OCI-LY7 (cell line): ENCODE results near the gene MTSS2. TPM values are rescaled to one million over a fixed set of nuclear protein-coding genes. Genes with fewer than 3 reads are reported as not detected.
A peak's percentile ranks its signal among the peaks of the same experiment; 100 is the strongest.

Experiments used
- BruUV-seq: library from RNA; stranded (reverse); fragments of 400-500 nt; replicated peaks from 2 replicates; lab custom pipeline; 2021; lab: Mats Ljungman, UMichigan
- CTCF ChIA-PET: fragments of 300-600 bp; sonication (Branson Sonifier 250); formaldehyde crosslinking; loops from one replicate; lab custom pipeline; 2022; ENCODE audit warnings: antibody characterized with exemption; ENCODE audit not compliant: unreplicated experiment; lab: Charles Lee
- POLR2A ChIA-PET: fragments of 300-600 bp; sonication (Branson Sonifier 250); formaldehyde crosslinking; loops from one replicate; lab custom pipeline; 2022; ENCODE audit warnings: antibody characterized with exemption; lab: Charles Lee
- DNase-seq: peaks from one replicate; pipeline ENCODE4 v3.0.0-alpha.2; 2015; ENCODE audit warnings: low spot score
- H2AFZ ChIP-seq: fragments of 200-600 bp; sonication (generic), shearing (Covaris generic); 2 replicates; pipeline ENCODE4 v1.6.1; 2014; ENCODE audit warnings: mild to moderate bottlenecking, antibody characterized with exemption, low read length, moderate library complexity
- H3K27ac ChIP-seq: fragments of 200-600 bp; sonication (generic); 2 replicates; pipeline ENCODE4 v1.5.1; 2014; ENCODE audit warnings: mixed run types, low read depth, mild to moderate bottlenecking, moderate library complexity, low read length, inconsistent platforms; ENCODE audit not compliant: poor library complexity, severe bottlenecking
- H3K36me3 ChIP-seq: fragments of 200-600 bp; sonication (generic); 2 replicates; pipeline ENCODE4 v1.6.1; 2014; ENCODE audit warnings: mild to moderate bottlenecking, antibody characterized with exemption, low read length, moderate library complexity, mixed read lengths; ENCODE audit not compliant: insufficient read depth
- H3K4me1 ChIP-seq: fragments of 200-600 bp; sonication (generic); 2 replicates; pipeline ENCODE4 v1.5.1; 2014; ENCODE audit warnings: mild to moderate bottlenecking, low read length; ENCODE audit not compliant: insufficient read depth, poor library complexity, severe bottlenecking
- H3K4me2 ChIP-seq: fragments of 200-600 bp; sonication (generic); 2 replicates; pipeline ENCODE4 v1.6.1; 2014; ENCODE audit warnings: mild to moderate bottlenecking, low read length
- H3K4me3 ChIP-seq: fragments of 200-600 bp; sonication (generic); 2 replicates; pipeline ENCODE4 v1.5.1; 2014; ENCODE audit warnings: mild to moderate bottlenecking, low read depth, low read length; ENCODE audit not compliant: poor library complexity, severe bottlenecking
- H3K79me2 ChIP-seq: fragments of 200-600 bp; sonication (generic); 2 replicates; pipeline ENCODE4 v1.6.1; 2016; ENCODE audit warnings: low read depth, mild to moderate bottlenecking, low read length, moderate library complexity, mixed read lengths; ENCODE audit not compliant: insufficient read depth
- H3K9me2 ChIP-seq: fragments of 200-600 bp; sonication (generic); 2 replicates; pipeline ENCODE4 v1.6.1; 2016; ENCODE audit warnings: mild to moderate bottlenecking, low read length, mixed read lengths; ENCODE audit not compliant: insufficient read depth
- H3K9me3 ChIP-seq: fragments of 200-600 bp; sonication (generic); 2 replicates; pipeline ENCODE4 v1.6.1; 2014; ENCODE audit warnings: mild to moderate bottlenecking, mixed run types, low read length, mixed read lengths
- H4K20me1 ChIP-seq: fragments of 200-600 bp; sonication (generic); 2 replicates; pipeline ENCODE4 v1.6.1; 2014; ENCODE audit warnings: mild to moderate bottlenecking, antibody characterized with exemption, low read length, moderate library complexity, mixed read lengths; ENCODE audit not compliant: insufficient read depth
- CTCF ChIP-seq: fragments of 200-600 bp; sonication (generic); conservative IDR thresholded peaks from 2 replicates; pipeline ENCODE4 v1.5.1; 2014; ENCODE audit warnings: mild to moderate bottlenecking, antibody characterized with exemption, low read length, moderate library complexity, mixed read lengths
- EZH2phosphoT487 ChIP-seq: fragments of 200-600 bp; sonication (generic); IDR thresholded peaks from 2 replicates; pipeline ENCODE4 v1.6.1; 2018; ENCODE audit warnings: low read depth, borderline replicate concordance, mild to moderate bottlenecking, mixed run types, antibody characterized with exemption, low read length, moderate library complexity, mixed read lengths
- intact Hi-C: fragments of 100-400 bp; cut with micrococcal nuclease; formaldehyde crosslinking; loops from one replicate; pipeline ENCODE4 v1.10.0; 2022; ENCODE audit not compliant: unreplicated experiment
- total RNA-seq, 2 experiments: library from RNA; depleted of rRNA in 1 of 2; stranded (reverse); fragments of >200 nt in 1 of 2; shearing (Covaris generic) in 1 of 2; gene quantifications; 2 replicates each; pipeline ENCODE4 v1.2.3, GENCODE V29; 2014 to 2022

The MTSS2 gene
- total RNA-seq, 2 experiments from 2014 or later, result 0.17 to 0.19 TPM

- no TSS peak for BruUV-seq
- DNase-seq, result no peak
- no peaks in the 10 kb centered on the region for H3K36me3 ChIP-seq
- no peak overlapping the region for H2AFZ ChIP-seq
- no peak overlapping the region for H3K4me2 ChIP-seq
- H3K4me1 ChIP-seq, result no peaks in the 10 kb centered on the region
- H3K27ac ChIP-seq, result no peak overlapping the region
- no peaks in the 10 kb centered on the region for H3K9me2 ChIP-seq
- H3K4me3 ChIP-seq, result no peak overlapping the region
- intact Hi-C loops, result no loop called here
- TF ChIP-seq CTCF, result no peak
- no peak for TF ChIP-seq EZH2phosphoT487
- no peaks in the 10 kb centered on the region for H3K79me2 ChIP-seq
- POLR2A ChIA-PET, result interaction anchor here (0.7 to 1.3 kb wide), 2 partner anchors 12 to 65 kb away, joined by 3 read pairs; no protein-coding TSS in a partner anchor
- H4K20me1 ChIP-seq, result no peaks in the 10 kb centered on the region
- CTCF ChIA-PET, result no interaction called here
- H3K9me3 ChIP-seq, result no peaks in the 10 kb centered on the region
Observed at GRCh38 chr16:70689035-70689969, 3.4 kb upstream of the MTSS2 start.

DNA sequence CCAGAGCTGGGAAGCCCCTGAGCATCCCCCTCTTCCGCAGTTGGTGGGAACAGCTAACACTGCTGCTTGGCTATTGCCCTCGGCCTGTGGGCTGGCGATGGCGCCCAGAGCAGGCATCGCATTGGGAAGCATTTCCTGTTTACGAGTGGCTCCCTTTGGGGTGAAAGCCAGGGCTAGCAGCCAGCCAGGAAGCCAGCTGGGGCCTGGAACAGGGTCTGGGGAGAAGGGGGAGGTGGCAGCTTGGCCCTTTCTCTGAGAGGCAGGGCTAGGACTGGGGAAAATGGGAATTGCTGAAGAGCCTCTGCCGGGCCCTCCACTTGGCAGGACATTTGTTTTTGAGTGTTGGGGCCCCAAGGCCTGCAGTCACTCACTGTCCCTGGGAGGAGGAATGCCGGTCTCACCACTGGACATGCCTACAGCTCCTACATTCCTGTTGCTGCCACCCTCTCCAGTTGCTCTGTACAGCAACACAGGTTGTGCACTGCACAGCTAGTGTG lies 2.4 kb upstream of the MTSS2 start:
- TF ChIP-seq EZH2phosphoT487, result no peak
- ChIA-PET POLR2A (no interaction called here), CTCF (interaction anchor here (0.6 kb wide), 1 partner anchor 81 kb away, joined by 3 read pairs; no protein-coding TSS in a partner anchor)

DNA sequence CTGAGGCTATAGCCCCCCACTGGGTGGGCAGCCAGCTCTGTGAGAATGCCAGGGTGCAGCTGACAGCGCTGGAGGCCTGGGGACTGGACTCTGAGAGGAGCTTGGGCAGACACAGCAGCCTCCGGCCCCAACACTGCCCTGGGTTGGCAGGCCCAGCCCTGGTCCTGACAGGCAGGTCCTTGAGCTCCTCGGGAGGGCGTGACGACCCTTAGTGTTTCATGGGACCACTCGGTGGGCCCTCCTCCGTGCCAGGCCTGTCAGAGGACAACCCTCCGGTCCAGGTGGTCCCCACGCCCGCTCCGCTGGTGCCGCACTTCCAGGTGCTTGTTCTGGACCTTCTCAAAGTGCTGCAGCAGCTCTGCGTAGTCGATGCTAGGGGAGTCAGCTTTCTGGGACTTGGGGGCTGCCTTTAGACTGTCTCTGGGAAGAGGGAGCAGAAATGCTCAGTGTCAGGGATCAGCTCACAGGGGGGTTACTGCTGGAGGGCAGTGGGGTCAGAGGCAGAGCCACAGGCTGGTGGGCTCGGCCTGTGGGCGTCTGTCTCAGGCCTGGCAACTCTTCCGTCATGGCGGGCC lies 1.9 kb upstream of the MTSS2 start:
- CTCF ChIA-PET, result interaction anchor here (0.6 kb wide), 1 partner anchor 80 kb away, joined by 3 read pairs; no protein-coding TSS in a partner anchor
- no peaks in the 10 kb centered on the region for H3K36me3 ChIP-seq
- POLR2A ChIA-PET, result no interaction called here

More for the DNA sequence above, 2.4 kb upstream of the MTSS2 start:
- intact Hi-C loops, result no loop called here
- H3K36me3 ChIP-seq, result no peaks in the 10 kb centered on the region
- no peaks in the 10 kb centered on the region for H3K4me1 ChIP-seq
- no peak overlapping the region for H2AFZ ChIP-seq
- no peaks in the 10 kb centered on the region for H3K9me2 ChIP-seq
- H3K79me2 ChIP-seq, result no peaks in the 10 kb centered on the region
- no peak overlapping the region for H3K4me2 ChIP-seq
- H3K27ac ChIP-seq, result no peak overlapping the region
- no TSS peak for BruUV-seq
- no peaks in the 10 kb centered on the region for H3K9me3 ChIP-seq
- H3K4me3 ChIP-seq, result no peak overlapping the region
- no peaks in the 10 kb centered on the region for H4K20me1 ChIP-seq
- no peak for DNase-seq

More for the DNA sequence above, 1.9 kb upstream of the MTSS2 start:
- no peaks in the 10 kb centered on the region for H3K79me2 ChIP-seq
- no peaks in the 10 kb centered on the region for H4K20me1 ChIP-seq
- BruUV-seq, result TSS peak; percentile 78
- intact Hi-C loops, result no loop called here
- no peaks in the 10 kb centered on the region for H3K4me1 ChIP-seq
- H3K4me3 ChIP-seq, result no peak overlapping the region
- H2AFZ ChIP-seq, result no peak overlapping the region
- no peak for TF ChIP-seq EZH2phosphoT487
- no peak for TF ChIP-seq CTCF
- no peaks in the 10 kb centered on the region for H3K9me2 ChIP-seq
- DNase-seq, result no peak
- no peaks in the 10 kb centered on the region for H3K9me3 ChIP-seq
- no peak overlapping the region for H3K4me2 ChIP-seq
- H3K27ac ChIP-seq, result no peak overlapping the region
